ENCODE data around the gene PIP5KL1.

DNA sequence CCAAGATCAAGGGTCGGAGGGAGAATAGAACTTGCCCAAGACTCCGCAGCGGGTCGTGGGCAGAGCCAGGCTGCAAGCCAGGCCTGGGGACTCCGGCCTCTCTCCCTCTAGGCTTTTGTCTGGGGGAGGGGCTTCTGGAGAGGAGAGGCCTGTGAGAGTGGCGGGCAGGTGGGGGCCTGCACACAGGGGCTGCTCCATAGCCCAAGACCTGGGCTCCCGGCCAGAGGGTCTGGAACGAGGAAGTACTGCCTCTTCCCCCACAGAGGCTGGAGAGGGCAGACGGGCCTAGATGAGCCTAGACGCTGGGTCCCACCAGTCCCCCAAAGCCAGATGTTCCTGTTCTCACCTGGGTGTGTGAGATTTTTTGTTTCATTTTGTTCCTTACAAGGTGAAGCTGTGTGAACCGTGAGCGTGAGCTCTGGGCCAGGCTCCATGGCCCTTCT lies 26.0 kb downstream of the PIP5KL1 start:
- no peak for TF ChIP-seq ZBTB7A (IDR thresholded peaks at IDR 0.05; ENCODE audit: low read depth)
- no peak for TF ChIP-seq TAF1 (IDR thresholded peaks at IDR 0.05; ENCODE audit: low read depth)
- TF ChIP-seq, protein P1, sequence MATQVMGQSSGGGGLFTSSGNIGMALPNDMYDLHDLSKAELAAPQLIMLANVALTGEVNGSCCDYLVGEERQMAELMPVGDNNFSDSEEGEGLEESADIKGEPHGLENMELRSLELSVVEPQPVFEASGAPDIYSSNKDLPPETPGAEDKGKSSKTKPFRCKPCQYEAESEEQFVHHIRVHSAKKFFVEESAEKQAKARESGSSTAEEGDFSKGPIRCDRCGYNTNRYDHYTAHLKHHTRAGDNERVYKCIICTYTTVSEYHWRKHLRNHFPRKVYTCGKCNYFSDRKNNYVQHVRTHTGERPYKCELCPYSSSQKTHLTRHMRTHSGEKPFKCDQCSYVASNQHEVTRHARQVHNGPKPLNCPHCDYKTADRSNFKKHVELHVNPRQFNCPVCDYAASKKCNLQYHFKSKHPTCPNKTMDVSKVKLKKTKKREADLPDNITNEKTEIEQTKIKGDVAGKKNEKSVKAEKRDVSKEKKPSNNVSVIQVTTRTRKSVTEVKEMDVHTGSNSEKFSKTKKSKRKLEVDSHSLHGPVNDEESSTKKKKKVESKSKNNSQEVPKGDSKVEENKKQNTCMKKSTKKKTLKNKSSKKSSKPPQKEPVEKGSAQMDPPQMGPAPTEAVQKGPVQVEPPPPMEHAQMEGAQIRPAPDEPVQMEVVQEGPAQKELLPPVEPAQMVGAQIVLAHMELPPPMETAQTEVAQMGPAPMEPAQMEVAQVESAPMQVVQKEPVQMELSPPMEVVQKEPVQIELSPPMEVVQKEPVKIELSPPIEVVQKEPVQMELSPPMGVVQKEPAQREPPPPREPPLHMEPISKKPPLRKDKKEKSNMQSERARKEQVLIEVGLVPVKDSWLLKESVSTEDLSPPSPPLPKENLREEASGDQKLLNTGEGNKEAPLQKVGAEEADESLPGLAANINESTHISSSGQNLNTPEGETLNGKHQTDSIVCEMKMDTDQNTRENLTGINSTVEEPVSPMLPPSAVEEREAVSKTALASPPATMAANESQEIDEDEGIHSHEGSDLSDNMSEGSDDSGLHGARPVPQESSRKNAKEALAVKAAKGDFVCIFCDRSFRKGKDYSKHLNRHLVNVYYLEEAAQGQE (IDR thresholded peaks at IDR 0.05; ENCODE audit: low read depth), result no peak
- TF ChIP-seq, protein P2, sequence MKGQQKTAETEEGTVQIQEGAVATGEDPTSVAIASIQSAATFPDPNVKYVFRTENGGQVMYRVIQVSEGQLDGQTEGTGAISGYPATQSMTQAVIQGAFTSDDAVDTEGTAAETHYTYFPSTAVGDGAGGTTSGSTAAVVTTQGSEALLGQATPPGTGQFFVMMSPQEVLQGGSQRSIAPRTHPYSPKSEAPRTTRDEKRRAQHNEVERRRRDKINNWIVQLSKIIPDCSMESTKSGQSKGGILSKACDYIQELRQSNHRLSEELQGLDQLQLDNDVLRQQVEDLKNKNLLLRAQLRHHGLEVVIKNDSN (IDR thresholded peaks at IDR 0.05), result no peak
- TF ChIP-seq CREB1 (IDR thresholded peaks at IDR 0.05; ENCODE audit: low read depth), result no peak
- no peak for TF ChIP-seq EP300 (IDR thresholded peaks at IDR 0.05; ENCODE audit: borderline replicate concordance)
- TF ChIP-seq TEAD4 (IDR thresholded peaks at IDR 0.05), result no peak
- TF ChIP-seq RAD21 (IDR thresholded peaks at IDR 0.05; ENCODE audit: low read depth), result no peak
- no peak for TF ChIP-seq CEBPB (IDR thresholded peaks at IDR 0.05)
- TF ChIP-seq, protein P3, sequence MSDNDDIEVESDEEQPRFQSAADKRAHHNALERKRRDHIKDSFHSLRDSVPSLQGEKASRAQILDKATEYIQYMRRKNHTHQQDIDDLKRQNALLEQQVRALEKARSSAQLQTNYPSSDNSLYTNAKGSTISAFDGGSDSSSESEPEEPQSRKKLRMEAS (IDR thresholded peaks at IDR 0.05), result no peak
